HS-5 (cell line): ENCODE data around the gene EARS2.

Experiments used
- DNase-seq: peaks from one replicate; pipeline ENCODE4 v3.0.0-alpha.2; 2012; ENCODE audit warnings: low read depth

The EARS2 gene

GRCh38 chr16:23482778-23483177, 74.4 kb downstream of the EARS2 start:
- DNase-seq = no peak

- no peak for DNase-seq
Measured at GRCh38 chr16:23480257-23480656, 76.9 kb downstream of the EARS2 start.

GRCh38 chr16:23479138-23479537, 78.0 kb downstream of the EARS2 start:
- DNase-seq = no peak

- DNase-seq = no peak
Measured at GRCh38 chr16:23478566-23478965, 78.6 kb downstream of the EARS2 start.

DNA sequence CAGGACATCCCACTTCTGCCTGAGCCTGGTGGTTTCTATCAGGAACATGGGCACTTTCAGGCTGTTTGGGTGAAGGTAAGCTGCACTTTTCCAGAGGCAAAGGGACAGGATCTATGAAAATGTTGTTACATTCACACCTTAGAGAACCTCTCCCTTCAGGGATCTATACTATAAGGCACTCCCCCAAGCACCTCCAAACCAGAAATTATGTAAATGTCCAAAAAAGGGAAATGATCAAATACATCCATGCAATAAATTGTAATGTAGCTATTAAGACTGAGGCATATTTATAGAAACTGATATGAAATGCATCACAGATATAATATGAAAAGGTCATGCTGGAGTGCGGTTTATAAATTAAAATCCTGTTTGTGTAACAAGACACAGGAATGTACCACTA, 80.9 kb downstream of the EARS2 start:
- DNase-seq = no peak
